ENCODE results near the gene ZCCHC17.
"Not testable (repeated sequence)": the region's sequence is repeated elsewhere in the genome, so short reads cannot be mapped to it uniquely, and the experiment has no call there.

ZCCHC17 gene

GRCh38 chr1:31371121-31371959, 74.5 kb downstream of the ZCCHC17 start:
- no peak for DNase-seq

GRCh38 chr1:31372051-31372450, 75.2 kb downstream of the ZCCHC17 start:
- no peak for DNase-seq

GRCh38 chr1:31372751-31373055, 75.9 kb downstream of the ZCCHC17 start:
- no peak for DNase-seq

- peak; percentile 12 to 52 (median 26) for DNase-seq
Observed at GRCh38 chr1:31373056-31373896, 76.4 kb downstream of the ZCCHC17 start, which contains the start of gene FABP3. FABP3 (minus strand) TSS chr1:31373076; CDS start chr1:31373014, 62 bp downstream.

GRCh38 chr1:31373897-31374486, 77.2 kb downstream of the ZCCHC17 start:
- DNase-seq = peak in 1 of 3 experiments; percentile 43

DNA sequence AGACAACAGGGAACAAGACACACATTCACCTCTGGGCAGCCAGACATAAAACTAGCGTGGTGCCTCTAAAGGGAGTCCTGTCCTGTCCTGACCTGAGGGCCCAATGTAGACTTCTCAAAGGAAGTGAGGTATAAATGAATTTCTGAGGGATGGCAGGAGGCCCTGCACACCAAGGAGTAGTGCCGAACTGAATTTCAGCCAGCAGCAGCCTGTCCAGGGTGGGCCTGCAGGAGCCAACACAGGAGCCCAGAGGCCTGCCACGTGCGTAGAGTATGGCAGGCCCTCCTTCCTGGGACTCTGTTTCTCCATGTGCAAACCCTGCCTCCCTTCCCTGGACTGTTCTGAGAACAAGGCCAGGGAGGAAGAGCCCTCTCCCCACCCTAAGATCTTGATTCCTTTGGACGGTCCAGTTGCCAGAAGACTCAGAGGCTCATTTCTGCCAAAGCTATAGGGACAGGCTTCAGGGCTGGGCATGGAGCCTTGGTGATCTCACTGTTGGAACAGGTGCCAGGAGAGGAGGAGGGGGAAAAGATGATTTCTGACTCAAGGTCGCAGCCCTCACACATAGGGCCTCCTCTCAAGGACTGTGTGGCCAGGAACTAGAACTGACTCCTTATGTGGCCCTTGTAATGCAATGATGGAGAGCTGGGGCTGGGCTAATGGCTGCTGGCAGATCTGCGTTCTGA, 77.8 kb downstream of the ZCCHC17 start:
- DNase-seq = no peak

DNA sequence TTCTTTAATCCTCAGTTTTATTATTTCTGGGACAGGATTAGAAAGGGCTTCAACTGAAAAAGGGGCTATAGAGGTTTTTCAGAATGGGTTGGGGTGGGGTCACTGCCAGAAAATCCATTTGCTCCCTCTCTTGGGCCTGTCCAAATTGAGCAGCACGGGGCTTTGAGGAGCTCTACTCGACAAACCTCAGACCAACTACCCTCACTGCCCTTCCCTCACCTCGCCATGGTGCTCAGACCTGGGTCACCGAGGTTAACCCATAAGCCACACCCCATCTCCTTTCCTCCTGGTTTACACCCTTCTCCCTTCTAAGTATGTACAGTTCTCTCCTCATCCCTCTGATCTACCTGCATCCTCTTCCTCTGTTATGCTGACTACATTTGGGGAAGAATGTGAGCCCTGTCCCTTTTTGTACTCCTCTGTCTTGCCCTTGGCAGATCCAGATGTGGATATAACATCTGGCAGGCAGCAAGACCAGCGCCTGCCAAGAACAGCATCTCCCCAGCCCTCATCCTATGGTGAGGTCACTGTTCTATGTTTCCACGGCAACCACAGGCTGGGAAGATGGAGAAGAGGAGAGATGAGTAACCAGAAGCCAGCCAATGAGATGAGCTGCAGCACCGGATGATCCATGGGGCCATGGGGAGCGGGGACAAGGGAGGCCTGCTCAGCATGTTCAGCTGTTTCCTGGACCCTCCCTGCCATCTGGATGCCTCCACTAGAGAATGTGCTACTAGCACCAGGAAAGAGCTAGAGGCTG, 79.7 kb downstream of the ZCCHC17 start:
- DNase-seq = peak in 2 of 3 experiments; percentile 21 to 61

GRCh38 chr1:31377364-31377863, 80.6 kb downstream of the ZCCHC17 start:
- DNase-seq = no peak

DNA sequence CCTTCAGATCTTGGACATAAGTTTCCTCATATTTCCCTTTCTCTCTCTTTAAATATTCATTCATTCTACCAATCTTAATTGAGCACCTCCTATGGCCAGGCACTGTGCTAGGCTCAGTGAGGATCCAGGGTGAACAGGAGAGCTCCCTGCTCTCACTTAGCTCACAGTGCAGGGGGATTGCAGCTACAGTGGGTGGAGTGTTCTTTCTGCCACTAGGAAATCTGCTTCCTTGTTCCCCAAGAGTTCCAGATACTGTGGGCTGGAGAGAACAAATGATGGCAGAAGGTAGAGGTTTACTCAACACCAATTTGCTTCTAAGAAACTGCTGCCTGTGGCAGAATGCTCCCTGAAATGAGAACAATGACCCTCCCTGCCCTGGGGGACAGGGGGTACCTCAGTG, 81.2 kb downstream of the ZCCHC17 start:
- DNase-seq = no peak

- DNase-seq = no peak
Observed at GRCh38 chr1:31380181-31380580, 83.3 kb downstream of the ZCCHC17 start.

DNA sequence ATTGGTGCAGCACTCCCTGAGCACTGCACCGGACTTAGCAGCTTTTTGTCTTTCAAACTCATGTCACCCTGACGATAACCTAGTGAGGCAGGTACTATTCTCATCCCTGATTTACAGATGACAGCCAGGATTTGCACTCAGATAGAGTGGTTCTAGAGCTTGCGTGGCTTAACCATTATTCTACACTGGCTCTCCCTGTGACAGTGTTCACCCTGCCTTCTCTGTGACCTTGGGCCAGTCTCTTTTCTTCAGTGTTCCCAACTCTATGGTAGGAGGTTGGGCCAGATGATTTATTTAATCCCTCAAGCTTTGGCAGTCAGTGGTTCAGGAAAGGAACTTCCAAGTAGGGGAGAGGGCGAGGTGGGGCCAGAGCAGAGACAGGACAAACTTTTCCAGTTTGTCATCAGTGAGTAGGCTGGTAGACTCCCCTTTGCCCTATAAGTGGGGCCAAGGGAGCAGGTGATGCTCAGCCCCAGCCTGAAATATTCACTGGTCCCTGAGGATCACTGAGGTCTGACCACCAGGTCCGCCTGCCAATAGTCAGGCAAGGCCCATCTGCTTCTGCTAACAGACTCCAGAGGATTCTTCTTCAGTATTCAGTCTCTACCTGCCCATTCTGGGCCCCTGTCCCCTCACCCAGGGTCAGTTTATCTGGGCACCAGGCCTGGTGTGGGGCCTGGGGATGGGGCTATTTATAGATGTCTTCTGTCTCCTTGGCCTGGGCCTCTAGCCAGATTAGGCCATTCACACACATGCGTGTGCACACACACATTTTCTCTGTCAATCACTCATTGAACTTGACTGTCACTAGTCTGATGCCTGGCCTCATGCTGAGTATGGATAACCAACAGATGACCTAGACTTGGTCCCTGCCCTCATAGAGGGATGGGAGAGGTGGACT, 84.8 kb downstream of the ZCCHC17 start:
- DNase-seq = no peak

- DNase-seq = no peak
Observed at GRCh38 chr1:31382379-31382989, 85.7 kb downstream of the ZCCHC17 start.

DNA sequence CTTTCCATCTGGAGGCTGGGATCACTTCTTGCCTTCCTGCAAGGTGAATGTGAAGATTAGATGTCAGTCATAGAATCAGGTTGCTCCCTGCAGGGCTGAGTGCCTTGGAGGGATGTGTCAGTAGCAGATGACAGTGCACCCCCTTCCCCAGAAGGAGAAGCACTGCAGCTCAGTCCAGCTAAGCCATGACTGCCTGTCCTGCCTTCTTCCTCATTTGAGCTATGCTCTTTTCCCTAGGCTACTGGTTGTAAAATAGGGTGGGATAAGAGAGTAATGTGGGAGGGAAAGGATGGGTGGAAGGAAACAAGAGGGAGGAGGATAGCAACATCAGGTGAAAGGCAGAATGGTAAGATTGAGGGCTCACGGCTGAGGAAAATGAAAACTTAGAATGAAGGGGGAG, 87.1 kb downstream of the ZCCHC17 start:
- DNase-seq = no peak

GRCh38 chr1:31386576-31387243, 89.9 kb downstream of the ZCCHC17 start:
- DNase-seq = not testable (repeated sequence)

- DNase-seq = no peak
Observed at GRCh38 chr1:31387612-31388011, 90.8 kb downstream of the ZCCHC17 start.

DNA sequence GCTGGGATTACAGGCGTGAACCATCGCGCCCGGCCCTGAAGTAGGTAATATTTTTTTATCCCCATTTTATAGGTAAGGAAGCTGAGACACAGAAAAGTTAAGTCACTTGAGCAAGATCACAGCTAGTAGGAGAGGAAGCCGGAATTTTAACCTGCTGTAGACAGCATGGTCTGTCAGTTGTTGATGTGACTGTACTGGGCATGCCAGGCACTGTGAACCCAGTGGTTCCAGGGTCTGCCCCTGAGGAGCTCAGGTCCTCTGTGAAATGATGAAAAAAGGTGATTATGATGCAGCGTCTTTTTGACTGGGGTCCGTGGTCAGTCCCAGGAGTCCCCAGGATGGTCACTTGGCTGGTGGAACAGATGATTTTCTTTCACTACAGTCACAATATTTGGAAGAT, 92.8 kb downstream of the ZCCHC17 start:
- DNase-seq = no peak

- no peak for DNase-seq
Observed at GRCh38 chr1:31390071-31390470, 93.2 kb downstream of the ZCCHC17 start.

DNA sequence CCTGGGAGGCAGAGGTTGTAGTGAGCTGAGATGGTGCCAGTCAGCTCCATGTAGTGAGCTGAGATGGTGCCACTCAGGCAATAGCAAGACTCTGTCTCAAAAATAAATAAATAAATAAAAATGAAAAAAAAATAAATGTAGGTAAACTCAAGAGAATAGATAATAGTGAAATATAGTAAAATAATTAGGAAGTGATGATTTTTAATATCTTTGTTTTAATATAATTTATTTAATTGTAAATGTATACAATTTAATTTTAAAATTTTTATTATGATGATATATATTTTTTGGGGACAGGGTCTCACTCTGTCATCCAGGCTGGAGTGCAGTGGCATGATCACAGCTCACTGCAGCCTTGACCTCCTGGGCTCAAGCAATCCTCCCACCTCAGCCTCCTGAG, 96.6 kb downstream of the ZCCHC17 start:
- DNase-seq = no peak

DNA sequence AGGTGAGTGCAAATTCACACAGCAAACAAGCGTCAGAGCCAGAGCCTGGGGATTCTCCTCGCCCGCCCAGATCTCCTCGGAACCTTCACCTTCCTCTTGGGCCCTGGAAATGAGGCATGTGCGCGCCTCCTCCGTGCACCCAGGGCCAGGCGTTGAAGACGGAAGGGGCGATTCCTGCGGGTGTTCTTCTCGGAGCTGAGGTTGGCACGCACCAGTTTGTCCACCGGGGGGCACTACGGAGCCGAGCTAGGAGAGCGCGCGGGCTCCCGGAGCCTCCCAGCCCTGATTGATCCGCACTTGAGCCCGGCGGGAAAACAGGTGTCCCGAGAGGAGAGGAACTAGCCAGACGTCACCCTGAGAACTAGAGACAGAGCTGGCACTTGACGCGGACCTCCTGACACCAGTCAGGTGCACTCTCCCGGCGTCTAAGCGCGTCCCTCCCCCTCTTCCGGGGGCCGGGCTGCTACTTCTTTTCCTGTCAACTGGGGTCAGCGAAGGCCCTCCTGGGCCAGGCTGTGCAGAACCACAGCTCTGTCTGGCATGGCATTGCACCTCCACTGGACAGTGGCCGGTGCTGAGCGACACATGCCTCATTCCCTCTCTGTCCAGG, 97.9 kb downstream of the ZCCHC17 start:
- peak; percentile 75 to 91 (median 88) for DNase-seq
